Measurements from ENCODE around the gene OR52I2. TPM values are rescaled to one million over a fixed set of nuclear protein-coding genes. Genes with fewer than 3 reads are reported as not detected.

Gene OR52I2
- total and polyA plus RNA-seq, 2 donors from 2014 or later: not detected

DNA sequence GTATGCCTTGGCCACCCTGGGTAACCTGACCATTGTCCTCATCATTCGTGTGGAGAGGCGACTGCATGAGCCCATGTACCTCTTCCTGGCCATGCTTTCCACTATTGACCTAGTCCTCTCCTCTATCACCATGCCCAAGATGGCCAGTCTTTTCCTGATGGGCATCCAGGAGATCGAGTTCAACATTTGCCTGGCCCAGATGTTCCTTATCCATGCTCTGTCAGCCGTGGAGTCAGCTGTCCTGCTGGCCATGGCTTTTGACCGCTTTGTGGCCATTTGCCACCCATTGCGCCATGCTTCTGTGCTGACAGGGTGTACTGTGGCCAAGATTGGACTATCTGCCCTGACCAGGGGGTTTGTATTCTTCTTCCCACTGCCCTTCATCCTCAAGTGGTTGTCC, 58.4 kb downstream of the OR52I2 start:
- intact Hi-C loops (cut with DNase I): no loop called here
- no peaks in the 10 kb centered on the region for H3K27me3 ChIP-seq (ENCODE audit: control insufficient read depth, insufficient read depth, low read length)
- FAIRE-seq: no peak
- H3K4me1 ChIP-seq (ENCODE audit: control insufficient read depth in 2 of 3, insufficient read depth in 2 of 3, low read depth in 1 of 3, low read length in 3 of 3): peaks cover 0 to 3% (median 0%) of the 10 kb centered on the region in 3 donors
- no peak overlapping the region for H3K27ac ChIP-seq (ENCODE audit: low read depth in 2 of 2, low read length in 2 of 2)
- no peaks in the 10 kb centered on the region for H3K9me3 ChIP-seq (ENCODE audit: control insufficient read depth in 2 of 3, insufficient read depth in 1 of 3, low read length in 3 of 3)
- TF ChIP-seq CTCF (IDR thresholded peaks at IDR 0.05; ENCODE audit: borderline replicate concordance, extremely low read depth, insufficient read depth): no peak
- DNase-seq: no peak
- H3K4me3 ChIP-seq (ENCODE audit: low read length in 3 of 3): no peak overlapping the region
- H3K36me3 ChIP-seq (ENCODE audit: control insufficient read depth in 2 of 3, insufficient read depth in 3 of 3, low read length in 3 of 3): no peaks in the 10 kb centered on the region
- no peak overlapping the region for H3K9ac ChIP-seq (ENCODE audit: low read length in 3 of 3)

DNA sequence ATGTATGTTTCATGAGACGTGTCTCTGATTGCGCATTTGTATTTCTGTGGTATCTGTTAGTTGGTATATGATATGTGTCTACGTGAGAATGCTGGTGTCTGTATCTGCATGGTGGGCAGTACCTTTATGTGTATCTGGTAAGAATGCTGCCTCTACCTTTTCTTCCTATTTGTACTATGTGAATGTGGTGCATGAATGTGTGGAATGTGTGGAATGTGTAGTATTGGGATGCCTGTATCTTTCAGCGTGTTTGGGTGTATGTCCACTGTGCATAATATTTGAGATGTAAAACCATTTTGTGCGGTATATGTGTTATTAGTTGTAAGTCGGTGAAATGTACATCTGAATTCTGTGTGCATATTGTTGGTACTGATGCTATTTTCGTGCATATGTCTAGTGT, 60.0 kb downstream of the OR52I2 start:
- intact Hi-C loops (cut with DNase I): no loop called here
- FAIRE-seq: no peak
- DNase-seq: no peak
- H3K9ac ChIP-seq (ENCODE audit: low read length in 3 of 3): no peak overlapping the region
- H3K36me3 ChIP-seq (ENCODE audit: control insufficient read depth in 2 of 3, insufficient read depth in 3 of 3, low read length in 3 of 3): no peaks in the 10 kb centered on the region
- H3K4me1 ChIP-seq (ENCODE audit: control insufficient read depth in 2 of 3, insufficient read depth in 2 of 3, low read depth in 1 of 3, low read length in 3 of 3): peaks cover 0 to 3% (median 0%) of the 10 kb centered on the region in 3 donors
- no peaks in the 10 kb centered on the region for H3K27me3 ChIP-seq (ENCODE audit: control insufficient read depth, insufficient read depth, low read length)
- TF ChIP-seq CTCF (IDR thresholded peaks at IDR 0.05; ENCODE audit: borderline replicate concordance, extremely low read depth, insufficient read depth): no peak
- no peak overlapping the region for H3K4me3 ChIP-seq (ENCODE audit: low read length in 3 of 3)
- H3K27ac ChIP-seq (ENCODE audit: low read depth in 2 of 2, low read length in 2 of 2): no peak overlapping the region
- no peaks in the 10 kb centered on the region for H3K9me3 ChIP-seq (ENCODE audit: control insufficient read depth in 2 of 3, insufficient read depth in 1 of 3, low read length in 3 of 3)

DNA sequence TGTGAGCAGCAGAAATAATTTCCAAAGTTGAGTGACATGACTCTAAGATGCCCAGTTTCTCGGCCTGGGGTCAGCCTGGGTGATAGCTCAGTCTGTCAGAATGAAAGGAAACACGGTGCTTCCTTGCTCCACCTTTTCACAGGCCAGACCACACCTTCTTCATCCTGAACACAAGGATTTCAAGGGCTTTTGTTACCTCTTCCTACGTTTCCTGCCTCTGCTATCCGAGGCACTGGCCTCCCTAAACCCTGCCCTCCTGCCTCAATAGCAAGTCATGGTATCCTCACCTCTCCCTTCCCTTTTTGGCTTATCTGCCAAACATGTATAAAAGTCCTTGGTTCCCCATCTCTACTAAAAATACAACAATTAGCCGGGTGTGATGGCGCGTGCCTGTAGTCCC, 60.5 kb downstream of the OR52I2 start:
- no peak for FAIRE-seq

More for the DNA sequence above, 60.5 kb downstream of the OR52I2 start:
- Histone ChIP-seq H3K4me3 (ENCODE audit: low read length in 3 of 3) (no peak overlapping the region), H3K9me3 (ENCODE audit: control insufficient read depth in 2 of 3, insufficient read depth in 1 of 3, low read length in 3 of 3) (no peaks in the 10 kb centered on the region), H3K4me1 (ENCODE audit: control insufficient read depth in 2 of 3, insufficient read depth in 2 of 3, low read depth in 1 of 3, low read length in 3 of 3) (peaks cover 0 to 2% (median 0%) of the 10 kb centered on the region in 3 donors), H3K27ac (ENCODE audit: low read depth in 2 of 2, low read length in 2 of 2) (no peak overlapping the region), H3K9ac (ENCODE audit: low read length in 3 of 3) (no peak overlapping the region), H3K36me3 (ENCODE audit: control insufficient read depth in 2 of 3, insufficient read depth in 3 of 3, low read length in 3 of 3) (no peaks in the 10 kb centered on the region), H3K27me3 (ENCODE audit: control insufficient read depth, insufficient read depth, low read length) (no peaks in the 10 kb centered on the region)
- no peak for DNase-seq
- intact Hi-C loops (cut with DNase I): no loop called here
- TF ChIP-seq CTCF (IDR thresholded peaks at IDR 0.05; ENCODE audit: borderline replicate concordance, extremely low read depth, insufficient read depth): no peak

Other genes with a start within 250 kb of the OR52I2 start
- gene OR52B4, start 213.4 kb upstream of the OR52I2 start, total RNA-seq: not detected
- not detected for gene OR52B4, start 213.4 kb upstream of the OR52I2 start, polyA plus RNA-seq (ENCODE audit: insufficient read depth, low read depth, low replicate concordance)
- 23.5 TPM for gene TRIM21, start 188.0 kb upstream of the OR52I2 start, total RNA-seq
- gene TRIM21, start 188.0 kb upstream of the OR52I2 start, polyA plus RNA-seq (ENCODE audit: insufficient read depth, low read depth, low replicate concordance): 23.1 TPM
- gene OR52K2, start 132.4 kb upstream of the OR52I2 start, total RNA-seq: not detected
- not detected for gene OR52K2, start 132.4 kb upstream of the OR52I2 start, polyA plus RNA-seq (ENCODE audit: insufficient read depth, low read depth, low replicate concordance)
- gene OR52K1, start 99.1 kb upstream of the OR52I2 start, total RNA-seq: not detected
- gene OR52K1, start 99.1 kb upstream of the OR52I2 start, polyA plus RNA-seq (ENCODE audit: insufficient read depth, low read depth, low replicate concordance): not detected
- gene OR52M1, start 36.6 kb upstream of the OR52I2 start, total RNA-seq: not detected
- not detected for gene OR52M1, start 36.6 kb upstream of the OR52I2 start, polyA plus RNA-seq (ENCODE audit: insufficient read depth, low read depth, low replicate concordance)
- gene OR52I1, start 12.3 kb downstream of the OR52I2 start, total RNA-seq: not detected
- gene OR52I1, start 12.3 kb downstream of the OR52I2 start, polyA plus RNA-seq (ENCODE audit: insufficient read depth, low read depth, low replicate concordance): not detected
- 18.3 TPM for gene TRIM68, start 26.5 kb downstream of the OR52I2 start, total RNA-seq
- 11.3 TPM for gene TRIM68, start 26.5 kb downstream of the OR52I2 start, polyA plus RNA-seq (ENCODE audit: insufficient read depth, low read depth, low replicate concordance)
- not detected for gene OR51D1, start 55.7 kb downstream of the OR52I2 start, total RNA-seq
- not detected for gene OR51D1, start 55.7 kb downstream of the OR52I2 start, polyA plus RNA-seq (ENCODE audit: insufficient read depth, low read depth, low replicate concordance)
- gene OR51E1, start 62.2 kb downstream of the OR52I2 start, total RNA-seq: 1.4 TPM
- gene OR51E1, start 62.2 kb downstream of the OR52I2 start, polyA plus RNA-seq (ENCODE audit: insufficient read depth, low read depth, low replicate concordance): 1.7 TPM
- 1.2 TPM for gene OR51E2, start 116.1 kb downstream of the OR52I2 start, total RNA-seq
- gene OR51E2, start 116.1 kb downstream of the OR52I2 start, polyA plus RNA-seq (ENCODE audit: insufficient read depth, low read depth, low replicate concordance): 0.95 TPM
- not detected for gene MMP26, start 123.0 kb downstream of the OR52I2 start, total RNA-seq
- not detected for gene MMP26, start 123.0 kb downstream of the OR52I2 start, polyA plus RNA-seq (ENCODE audit: insufficient read depth, low read depth, low replicate concordance)
- not detected for gene OR51F1, start 188.2 kb downstream of the OR52I2 start, total RNA-seq
- gene OR51F1, start 188.2 kb downstream of the OR52I2 start, polyA plus RNA-seq (ENCODE audit: insufficient read depth, low read depth, low replicate concordance): not detected
- gene OR52R1, start 222.6 kb downstream of the OR52I2 start, total RNA-seq: not detected
- not detected for gene OR52R1, start 222.6 kb downstream of the OR52I2 start, polyA plus RNA-seq (ENCODE audit: insufficient read depth, low read depth, low replicate concordance)
- not detected for gene OR51F2, start 239.6 kb downstream of the OR52I2 start, total RNA-seq
- gene OR51F2, start 239.6 kb downstream of the OR52I2 start, polyA plus RNA-seq (ENCODE audit: insufficient read depth, low read depth, low replicate concordance): not detected

Data from kidney (tissue), 14 donors.